Liver (tissue), 3 donors: ENCODE measurements around the gene GNG2.

Source experiments
- CTCF ChIP-seq: fragments of 150-350 bp; IDR thresholded peaks from 2 replicates; pipeline ENCODE4 v1.5.1; 2017; ENCODE audit warnings: improper control_type of control experiment, low read depth, low read length; ENCODE audit not compliant: missing input control
- GABPA ChIP-seq, 2 donors: IDR thresholded peaks in 1 of 2; conservative IDR thresholded peaks in 1 of 2; 2 replicates each; pipeline ENCODE4 v1.6.1; 2016; ENCODE audit warnings: antibody characterized with exemption in 2 of 2, mild to moderate bottlenecking in 1 of 2, moderate library complexity in 1 of 2
- HNF4G ChIP-seq: IDR thresholded peaks from 2 replicates; pipeline ENCODE4 v1.6.1; 2016; ENCODE audit warnings: antibody characterized with exemption
- MAX ChIP-seq: IDR thresholded peaks from 2 replicates; pipeline ENCODE4 v1.6.1; 2016; ENCODE audit warnings: antibody characterized with exemption
- RAD21 ChIP-seq, 2 donors: IDR thresholded peaks; 2 replicates each; pipeline ENCODE4 v1.6.1; 2016; ENCODE audit warnings: antibody characterized with exemption in 2 of 2, mild to moderate bottlenecking in 2 of 2
- donor health status: healthy.
- donor health status: healthy.

- TF ChIP-seq CTCF: no peak
- no peak for TF ChIP-seq MAX
- no peak for TF ChIP-seq GABPA (IDR thresholded peaks at IDR 0.05 in 1 of 2, conservative IDR thresholded peaks at IDR 0.05 in 1 of 2)
- TF ChIP-seq RAD21 (IDR thresholded peaks at IDR 0.05): no peak
- TF ChIP-seq HNF4G: no peak
Measured at GRCh38 chr14:51859131-51859530, 1.3 kb upstream of the GNG2 start.
